Activated CD8-positive, alpha-beta memory T cell treated with anti-CD3 and anti-CD28 coated beads for 4 hours (primary cell): ENCODE results near the gene HLA-DRA.

Experiments
- DNase-seq, 2 donors: peaks; one replicate each; pipeline ENCODE4 v3.0.0-alpha.2; 2020; ENCODE audit warnings: low read depth in 2 of 2

Gene HLA-DRA

GRCh38 chr6:32475392-32476206 is 35.9 kb downstream of the HLA-DRA start:
- no peak for DNase-seq

GRCh38 chr6:32483968-32484613 is 44.4 kb downstream of the HLA-DRA start:
- DNase-seq, result no peak

GRCh38 chr6:32484614-32484998 is 44.9 kb downstream of the HLA-DRA start:
- DNase-seq, result no peak

GRCh38 chr6:32488083-32488482 is 48.4 kb downstream of the HLA-DRA start:
- DNase-seq, result no peak

GRCh38 chr6:32491700-32492099 is 52.0 kb downstream of the HLA-DRA start:
- no peak for DNase-seq

GRCh38 chr6:32492351-32492750 is 52.7 kb downstream of the HLA-DRA start:
- DNase-seq, result no peak
